ENCODE measurements around the gene CAMKK1. TPM values are rescaled to one million over a fixed set of nuclear protein-coding genes. Genes with fewer than 3 reads are reported as not detected.
A peak's percentile ranks its signal among the peaks of the same experiment; 100 is the strongest.

Gene CAMKK1
- total and polyA plus RNA-seq, 11 donors: 2.0 to 6.8 (median 4.2) TPM

DNA sequence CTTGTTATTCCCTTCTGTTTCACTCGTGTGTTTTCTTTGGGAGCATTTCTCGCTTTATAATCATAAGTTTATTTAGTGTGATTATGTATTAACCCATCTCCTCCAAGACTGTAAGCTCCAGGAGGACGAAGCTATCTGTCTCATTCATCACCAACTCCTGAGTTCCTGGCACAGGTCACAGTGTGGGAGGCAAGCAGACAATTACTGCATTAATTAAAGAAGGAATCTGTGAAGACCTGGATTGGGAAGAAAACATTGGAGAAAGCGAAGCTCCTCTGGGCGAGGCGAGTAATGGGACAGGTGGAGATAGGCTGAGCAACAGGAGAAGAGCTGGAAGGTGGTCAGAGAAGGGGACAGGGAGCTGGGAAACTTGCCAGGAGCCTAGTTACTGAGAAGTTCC lies 7.8 kb upstream of the CAMKK1 start:
- Histone ChIP-seq H3K27ac (no peak overlapping the region), H3K9me3 (no peaks in the 10 kb centered on the region), H3K4me1 (peaks cover 0 to 10% (median 5%) of the 10 kb centered on the region in 12 donors), H3K27me3 (no peaks in the 10 kb centered on the region), H3K4me3 (no peak overlapping the region), H3K36me3 (no peaks in the 10 kb centered on the region)
- no peak for DNase-seq
- no peak for TF ChIP-seq POLR2A (IDR thresholded peaks at IDR 0.05)
- TF ChIP-seq, protein P1, sequence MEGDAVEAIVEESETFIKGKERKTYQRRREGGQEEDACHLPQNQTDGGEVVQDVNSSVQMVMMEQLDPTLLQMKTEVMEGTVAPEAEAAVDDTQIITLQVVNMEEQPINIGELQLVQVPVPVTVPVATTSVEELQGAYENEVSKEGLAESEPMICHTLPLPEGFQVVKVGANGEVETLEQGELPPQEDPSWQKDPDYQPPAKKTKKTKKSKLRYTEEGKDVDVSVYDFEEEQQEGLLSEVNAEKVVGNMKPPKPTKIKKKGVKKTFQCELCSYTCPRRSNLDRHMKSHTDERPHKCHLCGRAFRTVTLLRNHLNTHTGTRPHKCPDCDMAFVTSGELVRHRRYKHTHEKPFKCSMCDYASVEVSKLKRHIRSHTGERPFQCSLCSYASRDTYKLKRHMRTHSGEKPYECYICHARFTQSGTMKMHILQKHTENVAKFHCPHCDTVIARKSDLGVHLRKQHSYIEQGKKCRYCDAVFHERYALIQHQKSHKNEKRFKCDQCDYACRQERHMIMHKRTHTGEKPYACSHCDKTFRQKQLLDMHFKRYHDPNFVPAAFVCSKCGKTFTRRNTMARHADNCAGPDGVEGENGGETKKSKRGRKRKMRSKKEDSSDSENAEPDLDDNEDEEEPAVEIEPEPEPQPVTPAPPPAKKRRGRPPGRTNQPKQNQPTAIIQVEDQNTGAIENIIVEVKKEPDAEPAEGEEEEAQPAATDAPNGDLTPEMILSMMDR (IDR thresholded peaks at IDR 0.05): no peak
- intact Hi-C loops (cut with DNase I): loop anchor here in 1 of 10 donors (5.0 kb wide), 1 partner anchor 33 kb away; no protein-coding TSS in a partner anchor
- ATAC-seq: no peak
- 69 to 76% (median 74%) methylated on average over 6 of the region's 6 CpGs for WGBS, 4 donors

- DNase-seq (no peak), ATAC-seq (no peak)
- WGBS, 4 donors: 89 to 98% (median 95%) methylated on average over 8 to 12 of the region's 12 CpGs
- Histone ChIP-seq H3K36me3 (no peaks in the 10 kb centered on the region), H3K4me1 (peaks cover 4 to 35% (median 29%) of the 10 kb centered on the region in 12 donors), H3K9me3 (no peaks in the 10 kb centered on the region), H3K27me3 (no peaks in the 10 kb centered on the region), H3K27ac (no peak overlapping the region), H3K4me3 (no peak overlapping the region)
- intact Hi-C loops (cut with DNase I): no loop called here
- TF ChIP-seq, protein P1 (IDR thresholded peaks at IDR 0.05): no peak
- no peak for TF ChIP-seq POLR2A (IDR thresholded peaks at IDR 0.05)
These were observed 4.9 kb upstream of the CAMKK1 start for GRCh38 chr17:3897731-3898130.

DNA sequence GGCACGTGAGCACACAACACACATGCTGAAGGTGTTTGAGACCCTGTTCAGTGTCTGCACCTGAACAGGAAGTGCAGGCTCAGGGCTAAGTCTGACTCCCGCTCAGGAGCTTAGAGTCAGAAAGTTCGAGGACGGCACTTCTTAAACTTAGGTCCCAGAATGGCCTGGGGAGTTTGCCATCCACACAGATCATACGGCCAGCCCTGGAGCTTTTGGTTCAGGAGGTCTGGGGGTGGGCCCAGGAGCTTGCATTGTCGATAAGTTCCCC lies 4.0 kb upstream of the CAMKK1 start:
- Histone ChIP-seq H3K9me3 (no peaks in the 10 kb centered on the region), H3K4me1 (peaks cover 4 to 42% (median 33%) of the 10 kb centered on the region in 12 donors), H3K27me3 (no peaks in the 10 kb centered on the region), H3K4me3 (no peak overlapping the region), H3K36me3 (no peaks in the 10 kb centered on the region), H3K27ac (no peak overlapping the region)
- 78 to 83% (median 81%) methylated on average over 6 of the region's 6 CpGs for WGBS, 4 donors
- TF ChIP-seq POLR2A (IDR thresholded peaks at IDR 0.05): no peak
- TF ChIP-seq, protein P1 (IDR thresholded peaks at IDR 0.05): no peak
- ATAC-seq (no peak), DNase-seq (no peak)
- intact Hi-C loops (cut with DNase I): no loop called here

- 66 to 83% (median 70%) methylated on average over 13 to 15 of the region's 15 CpGs for WGBS, 4 donors
- no peaks in the 10 kb centered on the region for H3K9me3 ChIP-seq
- no peaks in the 10 kb centered on the region for H3K36me3 ChIP-seq
- ATAC-seq (no peak), DNase-seq (peak in 1 of 5 donors; percentile 52)
- no peak overlapping the region for H3K4me3 ChIP-seq
- H3K27me3 ChIP-seq: no peaks in the 10 kb centered on the region
- H3K27ac ChIP-seq: peak overlapping the region in 5 of 12 donors; percentile 0 to 91 (median 43)
- TF ChIP-seq, protein P1 (IDR thresholded peaks at IDR 0.05): no peak
- no peak for TF ChIP-seq POLR2A (IDR thresholded peaks at IDR 0.05)
- H3K4me1 ChIP-seq: peaks cover 4 to 48% (median 38%) of the 10 kb centered on the region in 12 donors
- intact Hi-C loops (cut with DNase I): no loop called here
These were observed 3.5 kb upstream of the CAMKK1 start for GRCh38 chr17:3896108-3896967.
